Measurements from ENCODE around the gene ZNF408.

ZNF408 gene

GRCh38 chr11:46677991-46678740, 22.7 kb upstream of the ZNF408 start:
- no peak overlapping the region for H3K27ac ChIP-seq (ENCODE audit: low read depth, low read length)
- H3K27me3 ChIP-seq (ENCODE audit: control insufficient read depth, insufficient read depth, low read length) = no peaks in the 10 kb centered on the region
- no peak overlapping the region for H3K9ac ChIP-seq (ENCODE audit: low read length)
- peaks cover 43% of the 10 kb centered on the region for H3K36me3 ChIP-seq (ENCODE audit: control insufficient read depth, insufficient read depth, low read length)
- H3K4me3 ChIP-seq (ENCODE audit: low read length) = no peak overlapping the region
- H3K4me1 ChIP-seq (ENCODE audit: control insufficient read depth, insufficient read depth, low read length) = peaks cover 12% of the 10 kb centered on the region

DNA sequence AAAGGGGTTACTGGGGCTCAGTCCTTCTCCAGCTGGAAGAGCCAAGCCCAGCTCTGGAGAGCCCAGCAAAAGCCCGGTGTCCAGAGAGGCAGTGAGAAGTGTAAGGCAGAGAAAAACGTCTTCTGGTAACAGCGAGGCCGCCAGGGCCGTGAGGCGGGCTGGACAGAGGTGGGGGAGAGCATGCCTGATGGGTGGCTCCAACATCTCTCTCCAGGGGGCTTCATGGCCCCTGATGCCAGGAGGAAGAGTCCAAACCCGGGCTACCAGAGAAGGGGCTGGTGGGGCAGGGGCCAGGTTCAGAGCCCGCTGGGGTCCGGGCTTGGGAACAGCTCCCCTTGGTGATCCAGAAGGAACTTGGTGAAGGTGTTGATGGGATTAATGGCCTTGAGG, 22.1 kb upstream of the ZNF408 start:
- Histone ChIP-seq H3K27ac (ENCODE audit: low read depth, low read length) (no peak overlapping the region), H3K27me3 (ENCODE audit: control insufficient read depth, insufficient read depth, low read length) (no peaks in the 10 kb centered on the region), H3K36me3 (ENCODE audit: control insufficient read depth, insufficient read depth, low read length) (peaks cover 41% of the 10 kb centered on the region), H3K4me1 (ENCODE audit: control insufficient read depth, insufficient read depth, low read length) (peaks cover 12% of the 10 kb centered on the region), H3K4me3 (ENCODE audit: low read length) (no peak overlapping the region), H3K9ac (ENCODE audit: low read length) (no peak overlapping the region)

- Histone ChIP-seq H3K27ac (ENCODE audit: low read depth, low read length) (no peak overlapping the region), H3K9ac (ENCODE audit: low read length) (no peak overlapping the region), H3K4me1 (ENCODE audit: control insufficient read depth, insufficient read depth, low read length) (peaks cover 12% of the 10 kb centered on the region), H3K27me3 (ENCODE audit: control insufficient read depth, insufficient read depth, low read length) (no peaks in the 10 kb centered on the region), H3K36me3 (ENCODE audit: control insufficient read depth, insufficient read depth, low read length) (peaks cover 38% of the 10 kb centered on the region), H3K4me3 (ENCODE audit: low read length) (no peak overlapping the region)
Observed at GRCh38 chr11:46679241-46680163, 21.3 kb upstream of the ZNF408 start.

DNA sequence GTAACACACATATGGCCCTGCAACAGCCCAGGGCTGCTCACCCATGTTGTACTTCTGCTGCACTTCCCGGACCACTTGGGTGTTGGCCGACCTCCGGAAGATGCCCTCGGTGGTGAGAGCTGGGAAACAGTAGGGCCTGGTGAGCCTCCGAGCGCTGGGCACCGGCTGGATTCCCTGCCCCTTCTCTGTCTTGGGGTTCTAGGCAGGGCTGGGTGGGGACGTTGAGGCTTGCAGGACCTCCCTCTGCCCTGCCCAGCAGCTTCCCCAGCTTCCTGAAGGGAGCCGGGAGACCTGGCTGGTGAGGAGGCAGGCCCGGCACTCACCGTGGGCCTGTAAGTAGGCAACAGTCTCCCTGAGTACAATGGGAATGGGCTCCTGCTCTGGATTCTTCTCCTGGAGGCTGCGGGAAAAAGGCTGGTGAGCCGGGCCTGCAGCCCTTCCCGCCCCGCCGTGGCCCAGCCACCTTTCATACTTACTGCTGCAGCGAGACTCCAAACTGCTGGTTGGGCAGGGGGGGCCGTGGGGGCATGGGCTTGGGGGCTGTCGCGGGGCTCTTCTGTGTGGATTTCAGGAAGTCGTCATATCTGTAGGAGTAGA, 20.6 kb upstream of the ZNF408 start:
- no peaks in the 10 kb centered on the region for H3K27me3 ChIP-seq (ENCODE audit: control insufficient read depth, insufficient read depth, low read length)
- H3K27ac ChIP-seq (ENCODE audit: low read depth, low read length) = no peak overlapping the region
- H3K4me3 ChIP-seq (ENCODE audit: low read length) = no peak overlapping the region
- H3K4me1 ChIP-seq (ENCODE audit: control insufficient read depth, insufficient read depth, low read length) = peaks cover 8% of the 10 kb centered on the region
- H3K9ac ChIP-seq (ENCODE audit: low read length) = no peak overlapping the region
- peaks cover 38% of the 10 kb centered on the region for H3K36me3 ChIP-seq (ENCODE audit: control insufficient read depth, insufficient read depth, low read length)

DNA sequence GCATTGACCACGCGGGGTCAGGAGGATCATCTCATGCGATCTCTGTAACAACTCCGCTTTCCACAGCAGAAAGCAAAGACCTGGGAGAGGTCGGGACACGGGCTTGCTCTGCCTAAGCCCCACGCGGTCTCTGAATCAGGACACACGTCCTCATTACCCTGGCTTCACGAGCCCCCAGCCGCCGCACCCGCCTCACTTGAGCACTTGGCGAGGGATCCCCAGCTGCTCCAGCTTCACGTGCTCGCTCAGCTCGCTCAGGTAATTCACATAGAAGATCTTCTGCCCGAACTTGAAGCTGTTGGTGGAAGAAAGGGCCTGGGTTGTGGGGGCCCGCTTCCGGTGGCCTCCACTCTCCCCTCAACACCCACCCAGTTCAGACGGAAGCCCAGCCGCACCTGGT, 20.0 kb upstream of the ZNF408 start:
- H3K36me3 ChIP-seq (ENCODE audit: control insufficient read depth, insufficient read depth, low read length) = peaks cover 38% of the 10 kb centered on the region
- H3K27ac ChIP-seq (ENCODE audit: low read depth, low read length) = no peak overlapping the region
- peaks cover 3% of the 10 kb centered on the region for H3K4me1 ChIP-seq (ENCODE audit: control insufficient read depth, insufficient read depth, low read length)
- H3K9ac ChIP-seq (ENCODE audit: low read length) = no peak overlapping the region
- no peaks in the 10 kb centered on the region for H3K27me3 ChIP-seq (ENCODE audit: control insufficient read depth, insufficient read depth, low read length)
- H3K4me3 ChIP-seq (ENCODE audit: low read length) = no peak overlapping the region

- H3K9ac ChIP-seq (ENCODE audit: low read length) = no peak overlapping the region
- H3K4me3 ChIP-seq (ENCODE audit: low read length) = no peak overlapping the region
- H3K36me3 ChIP-seq (ENCODE audit: control insufficient read depth, insufficient read depth, low read length) = peaks cover 35% of the 10 kb centered on the region
Observed at GRCh38 chr11:46681814-46682213, 19.0 kb upstream of the ZNF408 start.

DNA sequence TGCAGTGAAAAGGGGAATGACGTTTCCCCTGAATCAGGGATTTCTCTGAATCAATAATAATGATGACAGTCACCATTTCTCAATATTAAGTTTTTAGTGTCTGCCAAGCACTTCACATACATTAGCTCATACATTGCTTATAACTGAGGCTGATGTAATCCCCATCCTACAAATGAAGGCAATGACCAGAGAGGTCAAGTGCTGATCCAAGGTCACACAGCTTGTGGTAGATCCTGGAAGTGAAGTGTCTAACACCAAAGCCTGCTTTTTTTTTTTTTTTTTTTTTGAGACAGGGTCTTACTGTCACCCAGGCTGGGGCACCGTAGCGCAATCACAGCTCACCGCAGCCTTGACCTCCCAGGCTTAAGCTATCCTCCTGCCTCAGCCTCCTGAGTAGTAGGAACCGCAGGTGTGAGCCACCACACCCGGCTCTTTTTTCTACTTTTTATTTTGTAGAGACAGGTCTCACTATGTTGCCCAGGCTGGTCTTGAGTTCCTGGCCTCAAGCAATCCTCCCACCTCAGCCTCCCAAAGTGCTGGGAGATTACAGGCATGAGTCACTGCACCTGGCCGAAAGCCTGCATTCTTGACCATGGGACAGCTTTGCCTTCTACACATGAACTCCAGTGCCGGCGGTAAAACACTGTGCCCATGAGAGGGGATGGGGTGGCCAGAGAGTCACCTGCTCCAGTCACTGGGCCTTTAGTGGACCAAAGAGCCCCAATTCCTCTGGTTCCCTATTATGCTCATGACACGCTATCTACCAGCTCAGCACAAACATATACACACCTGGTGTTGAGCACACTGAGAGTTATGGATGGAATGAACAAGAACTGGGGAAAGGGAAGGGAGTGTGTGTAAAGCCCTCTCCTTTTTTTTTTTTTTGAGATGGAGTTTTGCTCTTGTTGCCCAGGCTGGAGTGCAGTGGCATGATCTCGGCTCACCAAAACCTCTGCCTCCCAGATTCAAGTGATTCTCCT, 17.8 kb upstream of the ZNF408 start:
- Histone ChIP-seq H3K36me3 (ENCODE audit: control insufficient read depth, insufficient read depth, low read length) (peaks cover 43% of the 10 kb centered on the region), H3K9ac (ENCODE audit: low read length) (no peak overlapping the region), H3K4me1 (ENCODE audit: control insufficient read depth, insufficient read depth, low read length) (peaks cover 4% of the 10 kb centered on the region)

More at GRCh38 chr11:46681814-46682213, 19.0 kb upstream of the ZNF408 start:
- no peak overlapping the region for H3K27ac ChIP-seq (ENCODE audit: low read depth, low read length)
- H3K27me3 ChIP-seq (ENCODE audit: control insufficient read depth, insufficient read depth, low read length) = no peaks in the 10 kb centered on the region
- no peaks in the 10 kb centered on the region for H3K4me1 ChIP-seq (ENCODE audit: control insufficient read depth, insufficient read depth, low read length)

GRCh38 chr11:46684367-46684766, 16.5 kb upstream of the ZNF408 start:
- peaks cover 4% of the 10 kb centered on the region for H3K4me1 ChIP-seq (ENCODE audit: control insufficient read depth, insufficient read depth, low read length)
- H3K9ac ChIP-seq (ENCODE audit: low read length) = no peak overlapping the region
- H3K4me3 ChIP-seq (ENCODE audit: low read length) = no peak overlapping the region
- H3K27me3 ChIP-seq (ENCODE audit: control insufficient read depth, insufficient read depth, low read length) = no peaks in the 10 kb centered on the region
- peaks cover 32% of the 10 kb centered on the region for H3K36me3 ChIP-seq (ENCODE audit: control insufficient read depth, insufficient read depth, low read length)
- no peak overlapping the region for H3K27ac ChIP-seq (ENCODE audit: low read depth, low read length)

More for the DNA sequence above, 17.8 kb upstream of the ZNF408 start:
- Histone ChIP-seq H3K27me3 (ENCODE audit: control insufficient read depth, insufficient read depth, low read length) (no peaks in the 10 kb centered on the region), H3K27ac (ENCODE audit: low read depth, low read length) (no peak overlapping the region), H3K4me3 (ENCODE audit: low read length) (no peak overlapping the region)

DNA sequence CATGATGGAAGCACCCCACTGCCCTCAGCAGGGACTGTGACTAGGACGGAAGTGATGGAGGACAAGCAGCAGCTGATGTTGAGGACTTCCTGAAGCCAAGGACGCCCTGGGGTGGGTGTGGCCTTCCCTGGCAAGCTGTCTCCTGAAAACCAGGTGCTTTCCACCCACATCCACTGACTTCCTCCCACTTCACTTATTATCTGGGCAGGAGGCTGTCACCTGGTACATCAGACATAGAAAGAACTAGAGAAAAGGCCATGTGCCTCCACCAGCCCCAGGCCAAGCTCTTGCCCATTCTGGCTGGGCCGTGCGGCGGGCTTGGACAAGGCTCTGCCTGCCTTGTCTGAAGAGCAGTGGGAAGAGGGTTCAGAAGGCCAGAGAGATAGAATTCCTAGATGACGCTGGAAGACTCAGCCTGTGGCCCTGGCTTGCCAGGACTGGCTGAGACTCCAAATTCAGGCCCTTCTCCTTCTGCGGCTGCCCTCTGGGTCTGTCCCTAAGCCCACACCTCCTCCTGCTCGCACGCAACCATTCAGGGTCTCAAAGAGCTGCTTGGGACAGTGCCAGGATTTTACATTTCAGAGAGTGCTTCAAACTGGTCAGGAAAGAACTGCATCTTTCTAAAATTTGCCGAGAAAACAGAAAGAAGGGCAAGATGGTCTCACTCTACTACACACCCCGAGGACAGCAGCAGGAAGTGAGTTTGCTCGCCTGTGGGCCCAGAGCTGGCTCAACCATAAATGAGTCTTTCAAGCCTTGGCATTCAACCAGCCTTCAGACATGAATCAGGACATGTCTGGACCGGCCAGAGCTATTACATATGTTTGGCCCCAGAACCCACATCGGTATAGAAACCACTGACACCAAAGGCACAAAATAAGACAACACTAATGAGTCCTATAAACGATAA, 13.7 kb upstream of the ZNF408 start:
- H3K4me3 ChIP-seq (ENCODE audit: low read length) = no peak overlapping the region
- H3K36me3 ChIP-seq (ENCODE audit: control insufficient read depth, insufficient read depth, low read length) = peaks cover 19% of the 10 kb centered on the region
- no peak overlapping the region for H3K9ac ChIP-seq (ENCODE audit: low read length)
- H3K4me1 ChIP-seq (ENCODE audit: control insufficient read depth, insufficient read depth, low read length) = peaks cover 4% of the 10 kb centered on the region
- H3K27ac ChIP-seq (ENCODE audit: low read depth, low read length) = no peak overlapping the region
- H3K27me3 ChIP-seq (ENCODE audit: control insufficient read depth, insufficient read depth, low read length) = no peaks in the 10 kb centered on the region

DNA sequence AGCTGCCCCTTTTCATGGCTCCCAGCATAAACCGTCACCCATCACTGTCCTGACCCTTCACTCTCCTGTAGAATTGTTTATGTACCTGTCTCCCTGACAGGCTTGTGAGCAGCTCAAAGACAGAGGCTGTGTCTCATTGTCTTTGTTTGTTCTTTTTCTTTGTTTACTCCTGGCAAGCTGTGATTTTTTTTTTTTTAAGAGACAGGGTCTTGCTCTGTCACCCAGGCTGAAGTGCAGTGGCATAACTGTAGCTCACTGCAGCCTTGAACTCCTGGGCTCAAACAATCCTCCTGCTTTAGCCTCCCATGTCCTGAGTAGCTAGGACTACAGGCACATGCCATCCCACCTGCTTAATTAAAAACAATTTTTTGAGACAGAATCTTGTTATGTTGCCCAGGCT, 10.1 kb upstream of the ZNF408 start:
- Histone ChIP-seq H3K36me3 (ENCODE audit: control insufficient read depth, insufficient read depth, low read length) (peaks cover 42% of the 10 kb centered on the region), H3K27ac (ENCODE audit: low read depth, low read length) (no peak overlapping the region), H3K4me3 (ENCODE audit: low read length) (no peak overlapping the region), H3K4me1 (ENCODE audit: control insufficient read depth, insufficient read depth, low read length) (peaks cover 4% of the 10 kb centered on the region), H3K27me3 (ENCODE audit: control insufficient read depth, insufficient read depth, low read length) (no peaks in the 10 kb centered on the region), H3K9ac (ENCODE audit: low read length) (no peak overlapping the region)

DNA sequence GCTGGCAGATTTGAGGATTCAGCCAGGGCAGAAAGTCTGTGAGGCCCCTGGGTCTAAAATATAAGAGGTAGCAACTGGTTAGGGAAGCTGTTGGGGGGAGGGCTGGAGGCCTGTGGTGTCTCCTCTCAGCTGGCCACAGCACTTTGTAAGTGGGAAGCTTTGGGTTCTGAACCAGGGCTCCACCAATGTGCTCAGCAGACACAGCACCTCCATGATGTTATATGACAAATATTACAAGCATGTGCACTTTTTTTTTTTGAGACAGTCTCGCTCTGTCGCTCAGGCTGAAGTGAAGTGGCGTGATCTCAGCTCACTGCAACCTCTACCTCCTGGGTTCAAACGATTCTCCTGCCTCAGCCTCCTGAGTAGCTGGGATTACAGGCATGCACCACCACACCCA, 8.4 kb upstream of the ZNF408 start:
- Histone ChIP-seq H3K27ac (ENCODE audit: low read depth, low read length) (no peak overlapping the region), H3K4me1 (ENCODE audit: control insufficient read depth, insufficient read depth, low read length) (peaks cover 12% of the 10 kb centered on the region), H3K9ac (ENCODE audit: low read length) (no peak overlapping the region), H3K4me3 (ENCODE audit: low read length) (no peak overlapping the region), H3K36me3 (ENCODE audit: control insufficient read depth, insufficient read depth, low read length) (peaks cover 36% of the 10 kb centered on the region), H3K27me3 (ENCODE audit: control insufficient read depth, insufficient read depth, low read length) (no peaks in the 10 kb centered on the region)
